ENCODE results near the gene TRRAP.
"Not testable (repeated sequence)": the region's sequence is repeated elsewhere in the genome, so short reads cannot be mapped to it uniquely, and the experiment has no call there.

Gene TRRAP

DNA sequence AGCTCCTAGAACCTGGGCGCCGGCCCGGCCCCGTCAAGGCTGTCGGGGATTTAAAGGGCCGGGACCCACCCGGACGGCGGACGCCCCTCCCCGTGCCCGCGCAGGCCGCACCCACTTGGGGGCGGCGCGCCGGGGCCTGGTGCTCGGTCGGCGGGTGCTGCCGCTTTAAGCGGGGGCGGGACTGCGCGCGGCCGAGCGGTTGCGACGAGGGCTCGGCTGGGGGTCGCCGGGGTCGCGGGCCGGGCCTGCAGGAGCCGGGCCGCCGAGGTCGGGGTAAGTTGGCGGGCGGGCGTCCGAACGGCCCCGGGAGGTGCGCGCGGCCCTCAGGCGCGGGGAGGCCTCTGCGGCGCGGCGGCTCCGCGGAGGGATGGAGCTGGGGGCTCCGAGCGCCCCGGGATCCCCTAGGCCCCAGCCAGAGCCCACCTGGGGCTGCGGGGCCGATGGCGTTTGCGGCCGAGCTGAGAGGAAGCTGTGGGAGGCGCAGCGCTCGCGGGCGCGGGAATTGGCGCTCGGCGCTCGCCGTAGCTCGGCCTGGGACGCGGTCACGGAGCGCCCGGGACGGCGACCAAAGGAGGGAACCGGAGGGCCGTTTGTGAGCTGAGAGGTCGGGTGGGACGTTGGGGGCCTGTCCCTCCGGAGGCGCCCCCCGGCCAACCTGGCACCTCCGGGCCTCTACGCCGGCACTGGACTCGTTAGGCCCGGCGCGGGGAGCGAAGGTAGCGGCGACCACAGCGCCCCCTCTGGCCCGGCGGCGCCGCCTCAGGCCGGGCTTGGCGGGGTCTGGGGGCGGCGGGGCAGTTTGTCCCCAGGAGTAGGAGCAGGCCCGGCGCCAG is at the start of gene TRRAP:
TSS of gene TRRAP (plus strand) at position 168 of the 833 bp plus-strand sequence. CDS start 2,619 bp downstream, outside the sequence.
- H3K4me3 Mint-ChIP-seq, result peak within 1 kb of the TSS; percentile 88
- CTCF ChIA-PET, result interaction anchor here (0.8 to 1.2 kb wide), 3 partner anchors 17 to 42 kb away, joined by 3 to 6 read pairs (median 3); no protein-coding TSS in a partner anchor
- no peaks in the 10 kb centered on the region for H3K9me3 Mint-ChIP-seq

DNA sequence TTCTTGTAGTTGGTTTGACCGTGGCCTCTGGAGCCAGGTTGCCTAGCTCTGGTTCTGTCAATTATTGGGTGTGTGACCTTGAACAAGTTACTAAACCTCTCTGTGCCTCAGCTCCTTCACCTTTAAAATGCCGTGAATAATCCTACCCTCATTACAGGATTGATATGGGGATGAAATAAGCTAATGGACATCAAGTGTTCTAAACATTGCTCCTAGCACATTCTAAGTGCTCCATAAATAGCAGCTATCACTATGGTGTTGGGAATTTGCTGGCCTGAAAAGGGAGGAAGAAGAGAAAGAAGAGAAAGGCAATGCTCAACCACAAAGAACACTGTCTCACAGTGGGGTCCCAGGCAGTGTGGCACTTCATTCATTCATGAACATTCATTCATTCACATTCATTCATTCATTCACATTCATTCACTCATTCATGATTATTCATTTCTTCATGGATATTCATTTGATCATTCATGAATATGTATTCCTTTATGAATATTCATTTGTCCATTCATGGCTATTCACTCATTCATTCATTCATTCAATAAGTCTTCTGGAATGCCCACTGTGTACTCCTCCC is 47.3 kb upstream of the TRRAP start:
- DNase-seq, result no peak
- no peak overlapping the region for H3K27ac Mint-ChIP-seq
- no peaks in the 10 kb centered on the region for H3K9me3 Mint-ChIP-seq
- CTCF ChIA-PET, result interaction anchor here (0.7 to 2.4 kb wide), 8 partner anchors 11 to 791 kb away, joined by 3 to 13 read pairs (median 4); no protein-coding TSS in a partner anchor
- no peak overlapping the region for H3K4me3 Mint-ChIP-seq
- H3K4me1 Mint-ChIP-seq, result no peaks in the 10 kb centered on the region
- H3K27me3 Mint-ChIP-seq, result peaks cover 3% of the 10 kb centered on the region
- H3K36me3 Mint-ChIP-seq, result no peaks in the 10 kb centered on the region

More for the DNA sequence above, at the start of gene TRRAP:
- DNase-seq, result peak; percentile 77
- H3K36me3 Mint-ChIP-seq, result peaks cover 20% of the 10 kb centered on the region
- H3K27me3 Mint-ChIP-seq, result peaks cover 28% of the 10 kb centered on the region
- peak within 1 kb of the TSS; percentile 94 for H3K27ac Mint-ChIP-seq
- peaks cover 17% of the 10 kb centered on the region for H3K4me1 Mint-ChIP-seq

DNA sequence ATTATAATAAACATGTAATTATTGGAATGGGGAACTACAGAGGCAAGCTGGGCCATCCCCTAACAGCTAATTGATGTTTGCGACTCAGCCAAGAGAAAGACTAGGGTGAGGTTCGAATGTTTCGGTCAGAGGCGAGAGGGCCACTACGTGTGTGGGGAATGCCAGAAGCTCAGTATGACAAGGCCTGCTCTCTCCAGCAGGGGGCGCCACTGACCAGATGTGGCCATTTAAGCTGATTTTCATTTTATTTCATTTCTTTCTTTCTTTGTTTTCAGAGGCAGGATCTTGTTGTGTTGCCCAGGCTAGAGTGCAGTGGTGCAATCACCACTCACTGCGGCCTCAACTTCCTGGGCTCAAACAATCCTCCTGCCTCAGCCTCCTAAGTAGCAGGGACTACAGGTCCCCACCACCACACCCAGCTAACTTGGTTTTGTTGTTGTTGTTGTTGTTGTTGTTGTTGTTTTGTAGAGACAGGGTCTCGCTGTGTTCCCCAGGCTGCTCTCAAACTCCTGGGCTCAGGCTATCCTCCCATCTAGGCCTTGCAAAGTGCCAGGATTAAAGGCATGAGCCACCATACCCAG is 46.6 kb upstream of the TRRAP start:
- H3K27me3 Mint-ChIP-seq, result peaks cover 2% of the 10 kb centered on the region
- H3K9me3 Mint-ChIP-seq, result no peaks in the 10 kb centered on the region
- H3K27ac Mint-ChIP-seq, result no peak overlapping the region
- H3K4me3 Mint-ChIP-seq, result no peak overlapping the region
- H3K36me3 Mint-ChIP-seq, result no peaks in the 10 kb centered on the region
- CTCF ChIA-PET, result interaction anchor here (0.7 to 2.4 kb wide), 9 partner anchors 10 to 791 kb away, joined by 3 to 13 read pairs (median 3); no protein-coding TSS in a partner anchor
- peak; percentile 57 for DNase-seq
- H3K4me1 Mint-ChIP-seq, result no peaks in the 10 kb centered on the region

DNA sequence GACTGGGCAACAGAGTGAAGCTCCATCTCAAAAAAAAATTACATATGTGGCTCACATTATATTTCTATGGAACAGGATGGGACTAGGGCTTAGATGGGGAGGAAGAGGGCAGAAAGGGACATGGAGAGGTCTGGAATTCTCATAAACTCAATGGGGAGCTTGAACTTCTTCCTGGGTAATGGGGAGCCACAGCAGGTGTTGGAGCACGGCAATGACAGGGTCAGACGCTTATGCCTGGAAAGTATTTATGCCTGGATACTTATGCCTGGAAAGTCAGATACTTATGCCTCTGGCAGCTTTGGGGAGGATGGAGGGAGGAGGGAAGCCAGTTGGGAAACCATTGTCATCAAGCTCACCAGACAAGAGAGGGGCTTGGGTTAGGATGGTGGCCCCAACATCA is 45.3 kb upstream of the TRRAP start:
- H3K27ac Mint-ChIP-seq, result no peak overlapping the region
- H3K9me3 Mint-ChIP-seq, result no peaks in the 10 kb centered on the region
- H3K4me3 Mint-ChIP-seq, result no peak overlapping the region
- H3K27me3 Mint-ChIP-seq, result no peaks in the 10 kb centered on the region
- CTCF ChIA-PET, result interaction anchor here (1.5 to 1.7 kb wide), 2 partner anchors 9 to 39 kb away, joined by 8 to 10 read pairs; no protein-coding TSS in a partner anchor
- no peak for DNase-seq
- H3K36me3 Mint-ChIP-seq, result no peaks in the 10 kb centered on the region
- H3K4me1 Mint-ChIP-seq, result no peaks in the 10 kb centered on the region

DNA sequence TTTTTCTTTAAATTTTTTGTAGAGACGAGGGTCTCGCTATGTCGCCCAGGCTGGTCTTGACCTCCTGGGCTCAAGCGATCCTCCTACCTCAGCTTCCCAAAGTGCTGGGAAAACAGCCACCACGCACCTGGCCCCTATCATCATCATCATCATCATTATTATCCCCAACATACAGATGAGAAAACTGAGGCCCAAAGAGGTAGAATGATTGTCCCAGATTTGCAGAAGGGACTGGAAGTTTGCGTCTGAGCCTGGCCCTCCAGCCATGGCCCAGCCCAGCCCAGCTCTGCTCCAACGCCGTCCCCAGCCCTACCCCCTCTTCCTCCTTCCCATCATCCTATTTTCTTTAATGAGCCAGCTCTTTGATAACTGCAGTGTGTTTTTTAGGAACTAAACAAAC is 43.4 kb upstream of the TRRAP start:
- Mint-ChIP-seq H3K36me3 (no peaks in the 10 kb centered on the region), H3K27ac (no peak overlapping the region), H3K9me3 (no peaks in the 10 kb centered on the region), H3K27me3 (no peaks in the 10 kb centered on the region), H3K4me1 (no peaks in the 10 kb centered on the region), H3K4me3 (no peak overlapping the region)
- CTCF ChIA-PET, result interaction anchor here (2.2 kb wide), 1 partner anchor 413 kb away, joined by 8 read pairs; no protein-coding TSS in a partner anchor
- no peak for DNase-seq

DNA sequence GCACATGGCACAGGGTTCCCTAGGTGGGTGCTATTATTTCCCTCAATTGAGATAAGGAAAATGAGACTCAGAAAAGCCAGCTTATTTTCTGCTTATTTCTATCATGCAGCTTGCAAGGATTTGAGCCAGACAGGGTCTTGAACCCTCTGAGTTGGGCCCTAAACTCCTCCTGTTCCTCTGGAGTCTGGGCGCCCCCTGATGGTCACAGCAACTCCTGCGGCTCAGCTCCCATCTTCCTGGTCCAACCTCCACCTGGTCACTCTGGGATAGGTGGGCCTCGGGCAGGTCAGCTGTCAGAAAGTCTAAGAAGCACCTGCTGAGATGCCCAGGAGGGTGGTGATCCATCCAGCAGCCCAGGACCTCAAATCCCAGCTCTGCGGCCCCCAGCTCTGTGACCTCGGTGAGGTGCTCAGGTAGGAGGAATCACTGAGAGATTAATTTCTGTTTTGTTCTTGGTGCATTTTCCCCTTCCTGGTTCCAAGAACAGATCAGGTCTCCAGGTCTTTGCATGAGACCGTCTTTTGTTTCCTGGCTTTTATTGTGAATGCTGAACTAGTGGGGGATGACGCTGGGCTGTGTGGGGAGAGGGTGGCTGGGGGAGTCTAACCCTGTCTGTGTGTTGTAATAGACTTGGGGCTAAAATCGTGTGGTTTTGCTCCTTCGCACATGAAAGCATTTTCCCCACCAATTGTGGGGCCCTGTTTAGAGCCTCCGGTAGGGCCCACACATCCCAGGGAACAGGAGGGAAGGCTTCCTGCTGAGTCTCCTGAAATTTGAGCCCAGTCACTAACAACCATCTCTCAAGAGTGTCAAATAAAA is 41.3 kb upstream of the TRRAP start:
- DNase-seq, result peak; percentile 34
- H3K4me1 Mint-ChIP-seq, result no peaks in the 10 kb centered on the region
- no peak overlapping the region for H3K27ac Mint-ChIP-seq
- H3K27me3 Mint-ChIP-seq, result peaks cover 16% of the 10 kb centered on the region
- CTCF ChIA-PET, result interaction anchor here (1.0 to 1.8 kb wide), 5 partner anchors 42 to 419 kb away, joined by 3 to 4 read pairs (median 3); partner anchors contain the start of gene TRRAP
- H3K9me3 Mint-ChIP-seq, result no peaks in the 10 kb centered on the region
- H3K4me3 Mint-ChIP-seq, result no peak overlapping the region
- no peaks in the 10 kb centered on the region for H3K36me3 Mint-ChIP-seq

DNA sequence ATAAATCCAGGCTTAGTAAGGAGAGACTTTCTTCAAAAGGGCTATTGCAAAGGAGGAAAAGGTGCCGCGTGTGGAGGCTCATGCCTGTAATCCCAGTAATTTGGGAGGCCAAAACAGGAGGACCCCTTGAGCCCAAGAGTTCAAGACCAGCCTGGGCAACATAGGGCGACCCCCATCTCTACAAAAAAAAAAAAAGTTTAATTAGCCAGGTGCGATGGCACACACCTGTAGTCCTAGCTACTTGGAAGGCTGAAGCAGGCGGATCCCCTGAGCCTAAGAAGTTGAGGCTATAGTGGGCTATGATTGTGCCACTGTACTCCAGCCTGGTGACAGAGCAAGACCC is 40.7 kb upstream of the TRRAP start:
- Mint-ChIP-seq H3K4me3 (no peak overlapping the region), H3K27me3 (peaks cover 16% of the 10 kb centered on the region), H3K4me1 (no peaks in the 10 kb centered on the region), H3K36me3 (no peaks in the 10 kb centered on the region), H3K9me3 (no peaks in the 10 kb centered on the region), H3K27ac (no peak overlapping the region)
- no peak for DNase-seq
- CTCF ChIA-PET, result no interaction called here

DNA sequence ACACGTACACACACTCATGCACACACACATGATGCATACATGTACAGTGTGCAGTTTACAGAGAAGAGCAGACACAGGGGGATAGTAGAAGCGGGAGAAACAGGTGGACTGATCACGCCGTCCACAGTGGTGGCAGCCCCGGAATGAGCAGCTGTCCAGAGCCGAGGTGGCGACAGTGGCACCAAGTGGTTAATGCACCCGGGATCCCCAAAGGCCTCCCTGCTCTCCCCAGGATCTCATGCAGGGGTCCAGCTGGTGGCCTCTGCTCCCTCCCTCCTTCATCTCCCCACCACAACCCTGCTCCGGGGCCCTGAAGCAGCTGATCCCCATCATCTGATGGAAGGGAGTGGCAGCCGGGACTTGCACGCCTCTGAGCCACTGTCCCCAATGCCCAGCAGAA is 38.2 kb upstream of the TRRAP start:
- Mint-ChIP-seq H3K27ac (no peak overlapping the region), H3K4me1 (no peaks in the 10 kb centered on the region), H3K27me3 (peaks cover 26% of the 10 kb centered on the region), H3K4me3 (no peak overlapping the region), H3K9me3 (no peaks in the 10 kb centered on the region), H3K36me3 (no peaks in the 10 kb centered on the region)
- CTCF ChIA-PET, result interaction anchor here (1.2 to 2.9 kb wide), 3 partner anchors 72 to 419 kb away, joined by 3 to 16 read pairs (median 6); no protein-coding TSS in a partner anchor
- no peak for DNase-seq

DNA sequence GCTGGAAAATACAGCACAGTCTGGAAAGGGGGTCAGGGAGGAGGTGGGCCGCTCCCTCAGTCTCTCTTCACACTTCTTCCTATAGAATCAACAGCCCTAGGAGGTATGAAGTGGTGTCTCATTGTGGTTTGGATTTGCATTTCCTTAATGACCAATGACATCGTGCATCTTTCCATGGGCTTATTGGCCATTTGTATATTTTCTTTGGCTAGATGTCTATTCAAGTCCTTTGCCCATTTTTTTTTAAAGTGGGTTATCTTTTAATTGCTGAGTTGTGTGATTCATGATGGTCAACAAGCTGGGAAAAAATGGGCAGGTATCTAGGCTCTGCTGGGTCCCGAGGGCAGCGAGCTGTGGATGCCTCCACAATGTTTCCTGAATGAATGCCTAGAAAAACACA is 37.6 kb upstream of the TRRAP start:
- no peaks in the 10 kb centered on the region for H3K36me3 Mint-ChIP-seq
- no peaks in the 10 kb centered on the region for H3K4me1 Mint-ChIP-seq
- no peak for DNase-seq
- no peak overlapping the region for H3K4me3 Mint-ChIP-seq
- no peaks in the 10 kb centered on the region for H3K9me3 Mint-ChIP-seq
- CTCF ChIA-PET, result interaction anchor here (0.6 to 2.9 kb wide), 15 partner anchors 8 to 419 kb away, joined by 3 to 16 read pairs (median 4); no protein-coding TSS in a partner anchor
- peaks cover 26% of the 10 kb centered on the region for H3K27me3 Mint-ChIP-seq
- no peak overlapping the region for H3K27ac Mint-ChIP-seq

DNA sequence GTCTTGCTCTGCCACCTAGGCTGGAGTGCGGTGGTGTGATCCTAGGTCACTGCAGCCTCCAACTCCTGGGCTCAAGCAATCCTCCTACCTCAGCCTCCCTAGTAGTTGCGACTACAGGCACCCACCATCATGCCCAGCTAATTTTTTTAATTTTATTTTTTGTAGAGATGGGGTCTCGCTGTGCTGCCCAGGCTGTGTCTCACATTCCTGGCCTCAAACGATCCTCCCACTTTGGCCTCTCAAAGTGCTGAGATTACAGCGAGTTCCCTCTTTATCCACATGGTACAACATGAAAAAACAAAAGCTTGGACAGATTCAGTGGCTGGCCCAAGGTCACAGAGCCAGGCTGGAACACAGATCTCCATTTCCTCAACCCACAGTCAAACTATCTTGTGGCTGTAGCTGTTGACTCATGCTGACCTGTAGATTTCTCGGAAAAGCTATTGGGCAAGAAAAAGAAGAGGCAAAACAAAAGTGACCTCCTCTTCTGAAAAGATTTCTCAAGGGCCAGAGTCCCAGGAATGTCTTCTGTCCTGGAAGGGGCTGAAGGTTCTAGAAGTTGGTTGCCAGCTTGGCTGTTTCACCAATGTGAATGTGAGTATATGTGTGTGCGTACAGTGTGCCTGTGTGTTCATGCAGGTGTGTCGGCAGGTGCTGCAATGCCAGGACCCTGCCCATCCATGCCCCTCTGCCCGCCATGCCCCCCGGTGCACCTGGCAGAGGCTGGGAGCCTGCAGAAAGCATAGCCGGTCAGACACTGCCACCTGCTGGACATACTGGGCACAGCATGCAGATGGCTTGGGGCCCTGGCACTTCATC is 36.9 kb upstream of the TRRAP start:
- Mint-ChIP-seq H3K9me3 (no peaks in the 10 kb centered on the region), H3K36me3 (no peaks in the 10 kb centered on the region), H3K27me3 (peaks cover 26% of the 10 kb centered on the region), H3K27ac (no peak overlapping the region), H3K4me3 (no peak overlapping the region), H3K4me1 (no peaks in the 10 kb centered on the region)
- DNase-seq, result peak; percentile 77
- CTCF ChIA-PET, result interaction anchor here (0.6 to 2.9 kb wide), 20 partner anchors 8 to 566 kb away, joined by 3 to 16 read pairs (median 4); no protein-coding TSS in a partner anchor

DNA sequence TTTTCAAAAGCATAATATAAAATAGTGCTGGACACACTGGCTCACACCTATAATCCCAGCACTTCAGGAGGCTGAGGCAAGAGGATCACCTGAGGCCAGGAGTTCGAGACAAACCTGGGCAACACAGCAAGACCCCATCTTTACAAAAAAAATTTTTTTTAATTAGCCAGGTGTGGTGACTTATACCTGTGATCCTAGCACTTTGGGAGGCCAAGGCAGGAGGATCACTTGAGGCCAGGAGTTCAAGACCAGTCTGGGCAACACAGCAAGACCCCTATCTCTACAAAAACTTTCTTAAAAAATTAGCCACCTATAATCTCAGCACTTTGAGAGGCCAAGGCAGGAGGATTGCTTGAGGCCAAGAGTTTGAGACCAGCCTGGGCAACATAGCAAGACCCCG is 35.8 kb upstream of the TRRAP start:
- not testable (repeated sequence) for H3K4me1 Mint-ChIP-seq, DNase-seq, H3K9me3 Mint-ChIP-seq, H3K36me3 Mint-ChIP-seq, H3K4me3 Mint-ChIP-seq, H3K27ac Mint-ChIP-seq
- H3K27me3 Mint-ChIP-seq, result peaks cover 26% of the 10 kb centered on the region
- CTCF ChIA-PET, result interaction anchor here (0.6 to 2.9 kb wide), 11 partner anchors 7 to 504 kb away, joined by 3 to 16 read pairs (median 4); no protein-coding TSS in a partner anchor

DNA sequence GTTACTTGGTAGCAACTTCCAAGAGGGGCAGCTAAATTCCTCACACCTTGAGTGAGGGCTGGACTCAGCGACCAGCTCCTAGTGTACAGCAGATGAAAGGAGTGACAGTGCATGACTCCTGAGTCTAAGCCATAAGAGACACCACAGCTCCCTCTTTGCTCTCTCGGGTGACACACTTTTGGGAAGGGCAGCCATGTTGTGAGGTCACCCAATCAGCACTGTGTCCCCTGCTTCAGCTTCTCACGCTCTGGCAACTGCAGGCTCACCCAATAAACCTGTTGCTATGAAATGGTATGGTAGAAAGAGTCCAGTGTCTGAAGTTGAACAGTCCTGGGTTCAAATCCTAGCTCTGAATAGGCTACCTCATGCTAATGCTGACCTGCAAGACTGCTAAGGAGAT is 29.4 kb upstream of the TRRAP start:
- Mint-ChIP-seq H3K27me3 (peaks cover 10% of the 10 kb centered on the region), H3K27ac (no peak overlapping the region), H3K4me1 (no peaks in the 10 kb centered on the region), H3K9me3 (no peaks in the 10 kb centered on the region), H3K36me3 (no peaks in the 10 kb centered on the region), H3K4me3 (no peak overlapping the region)
- CTCF ChIA-PET, result no interaction called here
- DNase-seq, result no peak

DNA sequence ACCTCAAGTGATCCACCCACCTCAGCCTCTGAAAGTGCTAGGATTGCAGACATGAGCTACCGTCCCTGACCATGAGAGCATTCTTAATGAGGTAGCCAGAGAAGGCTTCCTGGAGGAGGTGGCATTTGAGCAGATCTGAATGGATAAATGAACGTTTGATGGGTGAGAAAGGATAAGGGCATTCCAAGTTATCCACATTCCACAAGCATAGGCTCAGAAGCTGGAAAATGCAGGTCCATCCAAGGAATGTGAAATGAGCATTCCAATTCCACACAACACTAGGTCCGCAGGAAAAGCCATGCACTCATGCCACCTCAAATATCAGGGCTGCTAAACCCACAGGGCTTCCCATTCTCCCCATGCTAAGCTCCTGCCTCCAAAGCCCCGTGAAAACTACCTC is 25.5 kb upstream of the TRRAP start:
- CTCF ChIA-PET, result no interaction called here
- H3K4me1 Mint-ChIP-seq, result no peaks in the 10 kb centered on the region
- H3K27ac Mint-ChIP-seq, result no peak overlapping the region
- peaks cover 11% of the 10 kb centered on the region for H3K27me3 Mint-ChIP-seq
- DNase-seq, result no peak
- H3K4me3 Mint-ChIP-seq, result no peak overlapping the region
- H3K36me3 Mint-ChIP-seq, result no peaks in the 10 kb centered on the region
- no peaks in the 10 kb centered on the region for H3K9me3 Mint-ChIP-seq

Measured in activated naive CD4-positive, alpha-beta T cell treated with anti-CD3 and anti-CD28 coated beads, Interleukin-2, amount 10 ng/mL, durations not matched to agents 7 days and 5 days (primary cell).